IPS-18a (cell line): ENCODE measurements around the gene SLC15A4.

Experiments used
- H3K27ac ChIP-seq: one replicate; pipeline ENCODE4 v1.5.1; 2013; ENCODE audit warnings: low read length
- H3K27me3 ChIP-seq: one replicate; pipeline ENCODE4 v1.6.1; 2013; ENCODE audit warnings: mild to moderate bottlenecking, low read length; ENCODE audit not compliant: control insufficient read depth, insufficient read depth
- H3K36me3 ChIP-seq: one replicate; pipeline ENCODE4 v1.6.1; 2013; ENCODE audit warnings: low read depth, low read length; ENCODE audit not compliant: control insufficient read depth
- H3K4me1 ChIP-seq: one replicate; pipeline ENCODE4 v1.6.1; 2013; ENCODE audit warnings: low read depth, low read length; ENCODE audit not compliant: control insufficient read depth
- H3K4me3 ChIP-seq: one replicate; pipeline ENCODE4 v1.5.1; 2013; ENCODE audit warnings: low read length
- H3K9ac ChIP-seq: one replicate; pipeline ENCODE4 v1.6.1; 2013; ENCODE audit warnings: mild to moderate bottlenecking, low read length, moderate library complexity
- H3K9me3 ChIP-seq: one replicate; pipeline ENCODE4 v1.6.1; 2013; ENCODE audit warnings: low read depth, low read length; ENCODE audit not compliant: control insufficient read depth

Gene SLC15A4

DNA sequence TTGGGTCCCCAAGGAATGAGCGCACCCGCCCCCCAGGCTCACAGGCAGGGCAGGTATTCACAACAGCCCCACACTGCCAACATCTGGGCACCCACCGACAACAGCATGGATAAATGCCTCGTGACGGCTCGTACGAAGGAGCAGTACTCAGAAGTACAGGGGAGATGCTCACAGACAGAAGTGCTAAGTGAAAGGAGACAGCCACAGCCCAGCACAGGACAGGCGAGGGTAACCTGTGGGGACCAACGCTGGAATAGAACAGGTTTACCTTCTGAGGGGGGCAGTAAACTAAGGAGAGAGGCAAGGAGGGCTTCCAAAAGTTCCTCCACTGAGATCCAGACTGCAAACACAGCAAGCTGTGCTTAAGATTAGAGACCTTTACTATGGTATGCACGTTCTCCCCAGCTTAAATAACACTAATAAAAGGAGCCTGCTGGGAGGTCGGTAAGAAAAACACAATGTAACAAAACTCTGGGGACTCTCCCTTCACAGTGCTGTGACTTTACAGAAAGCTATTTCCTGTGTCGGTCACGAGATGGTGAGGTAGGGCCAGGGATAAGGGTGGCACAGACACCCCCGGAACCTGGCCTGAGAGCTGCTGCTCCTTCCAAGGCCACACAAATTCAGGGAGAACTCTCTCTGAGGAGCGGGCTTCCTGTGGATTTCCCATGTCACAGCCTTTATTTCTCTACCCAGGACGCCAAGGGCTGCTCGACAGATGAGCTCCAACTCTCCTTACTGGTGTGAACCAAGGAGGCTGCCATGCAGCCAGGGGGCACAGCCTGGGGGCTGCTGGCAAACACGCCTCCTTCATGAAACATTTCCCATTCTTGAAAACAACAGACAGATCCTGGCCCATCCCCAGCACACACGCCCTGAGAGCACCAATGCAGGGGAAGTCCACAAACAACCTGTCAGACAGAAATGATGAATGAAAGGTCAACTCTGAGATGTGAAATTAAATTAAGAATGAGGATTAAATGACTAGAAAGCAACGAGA is 26.3 kb downstream of the SLC15A4 start:
- H3K36me3 ChIP-seq = peaks cover 19% of the 10 kb centered on the region
- no peak overlapping the region for H3K9ac ChIP-seq
- peaks cover 2% of the 10 kb centered on the region for H3K4me1 ChIP-seq
- no peak overlapping the region for H3K27ac ChIP-seq
- peaks cover 12% of the 10 kb centered on the region for H3K9me3 ChIP-seq
- H3K4me3 ChIP-seq = no peak overlapping the region
- no peaks in the 10 kb centered on the region for H3K27me3 ChIP-seq

DNA sequence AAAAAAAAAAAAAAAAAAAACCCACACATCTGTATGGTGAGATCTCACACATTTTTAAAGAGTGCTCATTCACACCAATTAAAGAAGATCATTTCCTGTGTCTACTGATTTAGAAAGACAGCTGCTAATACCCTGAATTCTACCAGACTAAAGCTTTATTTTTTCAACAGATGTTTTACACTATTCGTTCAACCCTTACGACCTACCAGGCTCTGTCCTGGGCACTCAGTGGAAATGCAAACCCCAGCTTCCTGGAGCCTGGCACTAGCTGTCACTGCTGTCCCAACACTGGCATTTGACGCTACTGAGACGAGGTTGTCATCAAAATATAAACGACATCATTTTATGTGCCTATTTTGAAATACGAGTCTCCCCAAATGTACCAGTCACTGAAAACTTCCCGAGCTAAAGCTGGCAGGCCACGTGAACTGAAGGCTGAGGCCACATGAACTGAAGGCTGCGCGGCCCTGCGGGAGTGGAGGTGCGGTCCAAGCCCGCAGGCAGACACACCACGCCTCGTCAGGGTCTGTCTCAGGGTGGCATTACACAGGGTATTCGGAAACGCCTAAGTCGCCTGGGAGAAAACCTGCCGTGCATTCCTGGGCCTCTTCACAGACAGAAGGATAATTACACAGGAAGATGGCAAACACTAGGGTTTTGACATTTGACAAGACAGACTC is 27.2 kb downstream of the SLC15A4 start:
- Histone ChIP-seq H3K27ac (no peak overlapping the region), H3K9me3 (peaks cover 19% of the 10 kb centered on the region), H3K9ac (no peak overlapping the region), H3K27me3 (no peaks in the 10 kb centered on the region), H3K4me3 (no peak overlapping the region), H3K36me3 (peaks cover 19% of the 10 kb centered on the region), H3K4me1 (peaks cover 2% of the 10 kb centered on the region)

DNA sequence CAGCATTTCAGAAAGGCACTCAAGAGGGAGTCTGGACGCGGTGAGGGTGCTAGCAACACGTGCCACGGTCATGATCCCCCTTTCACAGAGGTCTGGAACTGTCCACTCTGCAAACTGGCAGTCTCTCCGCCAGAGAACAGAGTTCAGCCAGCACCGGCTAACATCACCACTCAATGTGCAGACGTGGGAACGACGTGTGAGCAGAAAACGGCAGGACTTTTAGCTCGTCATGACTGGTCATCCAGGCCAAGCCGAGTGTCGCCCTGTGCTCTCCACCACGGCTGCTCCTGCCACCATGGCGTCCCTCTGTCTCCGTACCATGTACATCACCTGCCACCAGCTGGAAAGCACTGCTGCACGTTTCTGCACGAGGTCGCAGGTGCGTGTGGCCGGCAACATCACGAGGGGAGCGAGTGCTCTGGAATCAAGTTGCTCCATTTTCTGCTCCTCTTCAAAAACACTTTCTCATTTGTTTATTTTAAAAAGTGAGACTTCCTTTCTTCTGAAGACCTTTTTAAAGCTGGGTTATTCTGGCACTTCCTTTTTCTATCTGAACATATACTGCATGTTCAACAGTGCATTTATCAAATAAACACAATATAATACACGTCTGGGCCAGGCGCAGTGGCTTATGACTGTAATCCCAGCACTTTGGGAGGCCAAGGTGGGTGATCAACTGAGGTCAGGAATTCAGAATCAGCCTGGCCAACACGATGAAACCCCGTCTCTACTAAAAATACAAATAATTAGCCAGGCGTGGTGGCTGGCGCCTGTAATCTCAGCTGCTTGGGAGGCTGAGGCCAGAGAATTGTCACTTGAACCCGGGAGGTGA is 28.0 kb downstream of the SLC15A4 start:
- H3K27ac ChIP-seq = no peak overlapping the region
- H3K9ac ChIP-seq = no peak overlapping the region
- peaks cover 23% of the 10 kb centered on the region for H3K9me3 ChIP-seq
- H3K4me3 ChIP-seq = no peak overlapping the region
- H3K36me3 ChIP-seq = peaks cover 14% of the 10 kb centered on the region
- H3K4me1 ChIP-seq = peaks cover 2% of the 10 kb centered on the region
- H3K27me3 ChIP-seq = no peaks in the 10 kb centered on the region

DNA sequence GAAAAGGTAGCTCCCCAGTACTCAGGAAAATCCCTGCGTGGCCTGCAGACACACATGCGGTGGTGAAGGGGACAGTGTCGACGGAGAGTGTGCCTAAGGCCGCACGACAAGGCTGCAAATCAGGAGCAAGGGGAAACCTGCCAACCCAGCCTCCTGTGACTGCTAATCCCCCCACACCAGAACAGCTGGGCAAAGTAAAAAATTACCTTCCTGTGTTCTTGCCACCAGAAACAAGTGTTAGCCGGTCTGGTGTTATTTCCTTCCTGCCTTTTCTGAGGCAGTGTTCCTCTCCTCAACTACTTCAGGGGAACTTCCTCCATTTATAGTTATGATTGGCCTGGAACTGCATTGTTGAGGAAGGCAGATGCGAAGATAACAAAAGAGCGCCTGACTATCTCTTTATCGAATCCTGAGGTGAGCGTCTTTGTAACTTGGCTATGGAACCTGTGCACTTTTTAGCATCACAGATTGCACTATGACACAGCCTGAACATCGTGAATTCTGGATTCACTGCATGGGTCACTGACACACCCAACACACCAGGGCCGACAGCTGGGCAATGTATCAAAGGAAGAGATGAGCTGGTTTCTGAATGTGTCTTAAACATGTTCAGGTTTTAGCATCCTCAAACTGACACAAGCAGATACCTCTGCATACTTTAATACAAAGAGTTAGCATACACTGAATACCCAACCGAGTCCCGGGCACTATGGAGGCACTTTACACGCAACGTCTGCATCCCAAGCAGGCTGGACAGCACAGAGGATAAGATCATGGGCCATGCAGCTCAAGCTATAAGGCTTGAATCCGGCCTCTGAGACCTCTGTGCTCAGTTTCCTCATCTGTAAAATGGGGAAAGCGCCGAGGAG is 28.9 kb downstream of the SLC15A4 start:
- H3K36me3 ChIP-seq = peaks cover 11% of the 10 kb centered on the region
- H3K9ac ChIP-seq = no peak overlapping the region

DNA sequence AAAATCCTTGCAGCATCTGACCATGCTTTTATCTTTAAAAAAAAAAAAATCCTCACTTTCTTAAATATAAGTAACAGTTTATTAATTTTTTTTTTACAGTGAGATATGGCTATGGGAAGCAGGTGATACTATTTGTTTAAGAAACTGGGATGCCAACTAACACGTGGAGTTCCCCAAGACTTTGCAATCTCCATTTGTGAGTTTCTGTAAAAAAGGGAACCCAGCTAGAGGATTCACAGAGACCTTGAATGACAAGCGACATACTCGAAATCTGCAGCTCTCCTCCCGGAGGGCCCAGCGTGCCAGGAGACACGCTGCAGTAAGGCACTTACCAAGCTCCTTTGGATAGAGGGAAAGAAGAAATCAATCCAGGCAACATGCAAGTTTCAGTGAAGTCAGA is 30.1 kb downstream of the SLC15A4 start:
- Histone ChIP-seq H3K27me3 (no peaks in the 10 kb centered on the region), H3K36me3 (peaks cover 8% of the 10 kb centered on the region), H3K4me3 (no peak overlapping the region), H3K27ac (no peak overlapping the region), H3K9ac (no peak overlapping the region), H3K4me1 (peaks cover 2% of the 10 kb centered on the region), H3K9me3 (peaks cover 23% of the 10 kb centered on the region)

More for the DNA sequence above, 28.9 kb downstream of the SLC15A4 start:
- Histone ChIP-seq H3K9me3 (peaks cover 23% of the 10 kb centered on the region), H3K27me3 (no peaks in the 10 kb centered on the region), H3K4me3 (no peak overlapping the region), H3K4me1 (peaks cover 2% of the 10 kb centered on the region), H3K27ac (no peak overlapping the region)

DNA sequence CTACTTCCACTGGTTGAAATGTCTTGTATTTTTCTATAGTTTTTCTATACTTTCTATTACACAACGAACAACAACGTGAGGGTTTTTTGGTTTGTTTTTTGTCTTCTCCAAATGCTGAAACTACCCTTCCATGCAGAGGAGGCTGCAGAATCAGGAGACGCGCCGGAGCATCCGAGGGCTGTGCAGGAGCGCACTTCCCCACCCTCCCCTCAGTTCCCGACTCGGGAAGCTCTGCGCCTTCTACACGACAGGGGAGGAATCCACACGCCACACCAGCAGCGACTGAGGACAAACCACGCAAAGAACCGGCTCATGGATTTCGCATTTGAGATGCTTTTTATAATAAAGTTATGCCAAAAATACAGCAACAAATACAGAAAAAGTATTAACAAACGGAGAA is 30.9 kb downstream of the SLC15A4 start:
- H3K27me3 ChIP-seq = no peaks in the 10 kb centered on the region
- no peak overlapping the region for H3K27ac ChIP-seq
- peaks cover 3% of the 10 kb centered on the region for H3K36me3 ChIP-seq
- no peaks in the 10 kb centered on the region for H3K4me1 ChIP-seq
- no peak overlapping the region for H3K4me3 ChIP-seq
- no peak overlapping the region for H3K9ac ChIP-seq
- peaks cover 23% of the 10 kb centered on the region for H3K9me3 ChIP-seq

DNA sequence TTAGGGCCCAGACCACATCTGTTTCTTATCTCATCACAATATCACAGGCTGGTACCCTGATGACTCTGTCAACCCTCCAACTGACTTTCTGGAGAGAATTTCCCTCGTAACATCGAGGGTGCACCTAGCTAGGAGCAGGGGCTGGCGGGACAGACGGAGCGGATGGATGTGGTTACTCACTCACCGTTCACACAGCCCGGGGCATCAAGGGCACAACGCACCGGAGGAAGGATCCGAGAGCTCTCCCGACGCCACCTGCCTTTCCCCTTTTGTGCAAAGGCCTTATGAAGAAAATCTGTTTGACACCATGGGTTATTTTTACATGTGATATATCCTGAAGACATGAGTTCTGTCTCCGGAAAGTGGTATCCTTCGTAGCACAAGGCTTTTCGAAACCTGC is 31.4 kb downstream of the SLC15A4 start:
- Histone ChIP-seq H3K4me3 (no peak overlapping the region), H3K27ac (no peak overlapping the region), H3K9me3 (peaks cover 20% of the 10 kb centered on the region), H3K4me1 (no peaks in the 10 kb centered on the region), H3K36me3 (peaks cover 3% of the 10 kb centered on the region), H3K9ac (no peak overlapping the region), H3K27me3 (no peaks in the 10 kb centered on the region)

DNA sequence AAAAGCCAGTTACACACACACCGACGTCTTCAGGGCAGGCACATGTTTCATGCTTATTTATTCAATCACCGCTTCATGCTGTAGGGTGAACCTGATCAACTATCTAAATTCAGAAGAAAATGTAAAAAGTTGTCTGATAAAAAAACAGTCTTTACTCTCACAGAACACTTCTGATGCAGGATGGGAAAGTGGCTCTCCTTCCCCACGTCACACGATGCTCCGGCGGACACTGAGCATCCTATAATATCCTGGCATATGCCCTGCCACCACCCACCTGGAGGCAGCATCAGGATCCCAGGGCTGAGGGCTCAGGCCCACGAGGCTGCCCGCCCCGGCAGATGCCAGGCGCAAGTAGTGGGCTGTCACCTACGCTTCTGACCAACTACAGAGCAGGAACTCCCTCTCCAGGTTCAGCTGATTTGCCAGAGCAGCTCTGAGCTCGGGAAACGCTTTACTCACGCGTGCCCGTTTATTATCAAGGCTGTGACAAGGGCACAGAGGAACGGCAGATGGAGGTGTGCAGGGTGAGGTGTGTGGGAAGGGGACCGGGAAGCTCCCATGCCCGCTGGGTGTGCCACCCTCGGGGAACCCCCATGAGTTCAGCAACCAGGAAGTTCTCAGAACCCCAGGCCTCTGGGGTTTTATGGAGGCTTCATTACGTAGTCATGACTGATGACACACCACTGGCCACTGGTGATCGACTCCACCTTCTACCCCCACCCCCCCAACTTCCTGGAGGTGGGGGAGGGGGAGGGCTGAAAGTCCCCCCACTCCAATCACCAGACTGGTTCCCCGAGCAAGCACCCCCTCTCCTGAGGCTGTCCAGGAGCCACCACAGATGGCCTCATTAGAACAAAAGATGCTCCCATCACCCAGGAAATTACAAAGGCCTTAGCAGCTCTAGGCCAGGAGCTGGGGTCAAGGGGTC is 32.1 kb downstream of the SLC15A4 start:
- no peaks in the 10 kb centered on the region for H3K27me3 ChIP-seq
- H3K4me3 ChIP-seq = no peak overlapping the region
- H3K9ac ChIP-seq = no peak overlapping the region
- H3K36me3 ChIP-seq = peaks cover 3% of the 10 kb centered on the region
- H3K27ac ChIP-seq = no peak overlapping the region
- peaks cover 20% of the 10 kb centered on the region for H3K9me3 ChIP-seq
- H3K4me1 ChIP-seq = no peaks in the 10 kb centered on the region

DNA sequence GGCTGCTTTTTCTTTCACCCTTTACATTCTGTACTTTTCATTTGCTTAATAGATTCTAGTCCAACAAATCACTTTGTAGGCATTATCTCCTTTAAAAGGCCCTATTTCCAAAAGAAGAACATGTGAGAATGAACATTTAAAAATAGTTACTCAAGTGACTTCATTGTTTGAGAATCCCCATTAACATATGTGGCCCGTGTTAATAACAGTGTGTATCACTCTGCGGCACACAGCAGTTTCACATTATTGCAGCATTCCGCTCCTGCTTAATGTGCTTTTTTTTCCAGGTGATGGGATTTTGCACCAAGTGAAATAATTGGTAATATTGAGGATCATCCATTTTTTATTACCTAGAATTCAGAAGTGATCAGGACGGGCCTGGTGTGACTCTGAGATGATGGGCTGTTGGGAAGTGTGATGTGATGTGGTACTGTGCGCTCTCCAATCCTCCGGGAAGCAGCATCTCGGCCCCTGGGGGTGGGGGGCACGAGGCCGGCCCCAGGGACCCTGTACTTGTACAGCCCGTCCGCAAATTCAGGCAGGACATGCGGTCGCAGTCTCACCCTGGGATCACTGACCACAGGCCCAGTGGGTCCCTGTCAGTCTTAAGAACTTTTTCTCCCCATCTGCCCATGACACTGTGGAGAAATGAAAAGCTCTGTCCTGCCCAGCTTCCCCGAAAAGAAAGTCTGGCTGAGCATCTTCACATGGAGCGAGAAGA is 32.9 kb downstream of the SLC15A4 start:
- Histone ChIP-seq H3K27me3 (no peaks in the 10 kb centered on the region), H3K9ac (no peak overlapping the region), H3K4me1 (no peaks in the 10 kb centered on the region), H3K9me3 (peaks cover 20% of the 10 kb centered on the region), H3K27ac (no peak overlapping the region), H3K4me3 (no peak overlapping the region), H3K36me3 (peaks cover 3% of the 10 kb centered on the region)
